ENCODE measurements around the gene MICAL3. TPM values are rescaled to one million over a fixed set of nuclear protein-coding genes. Genes with fewer than 3 reads are reported as not detected.
A peak's percentile ranks its signal among the peaks of the same experiment; 100 is the strongest.

Gene MICAL3
- total and polyA plus RNA-seq, 2 experiments from 2014 or later: 6.1 to 25.1 TPM

DNA sequence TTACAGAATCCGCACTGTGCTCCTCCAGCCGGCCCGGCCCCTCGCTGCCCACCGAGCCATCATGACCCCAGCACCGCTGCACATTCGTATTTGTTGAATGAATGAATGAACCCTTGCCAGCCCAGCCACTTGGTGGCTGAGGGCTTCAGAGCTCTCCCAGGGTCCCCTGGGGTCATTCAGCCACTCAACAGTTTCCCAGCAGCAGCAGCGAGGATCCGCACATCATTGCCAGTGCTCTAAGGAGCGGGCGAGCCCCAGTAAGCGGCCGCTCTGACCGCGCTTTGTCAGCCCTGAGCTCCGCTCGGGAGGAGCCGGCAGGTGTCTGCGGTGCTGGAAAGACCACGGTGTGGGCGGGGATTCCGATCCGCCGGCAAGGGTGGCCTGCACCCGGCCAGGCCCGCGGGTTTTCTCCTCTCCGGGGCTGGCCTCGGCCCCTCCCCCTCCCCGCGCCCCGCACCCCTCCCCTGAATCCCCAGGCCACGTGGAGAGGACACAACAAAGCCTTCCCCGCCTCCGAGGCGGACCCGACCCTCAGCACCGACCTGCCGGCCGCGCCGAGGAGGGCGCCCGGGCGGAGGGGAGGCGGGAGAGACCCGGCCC is 250.7 kb downstream of the MICAL3 start:
- peaks cover 12% of the 10 kb centered on the region for H3K79me2 ChIP-seq (ENCODE audit: insufficient read depth)
- no peak overlapping the region for H3K27ac ChIP-seq
- 5 to 7% methylated on average over 19 to 32 of the region's 47 CpGs for WGBS, 2 experiments (ENCODE audit: low coverage in 1 of 2, low lambda C conversion rate in 2 of 2, missing lambda C conversion rate in 2 of 2)
- peak overlapping the region; percentile 81 for H3K9ac ChIP-seq
- H3K4me2 ChIP-seq (ENCODE audit: unreplicated experiment): peak overlapping the region; percentile 99
- H3K27me3 ChIP-seq (replicated peaks; ENCODE audit: insufficient read depth): no peaks in the 10 kb centered on the region
- no peaks in the 10 kb centered on the region for H3F3A ChIP-seq (ENCODE audit: insufficient read depth)
- peak; percentile 66 for DNase-seq
- no peaks in the 10 kb centered on the region for H3K9me2 ChIP-seq (ENCODE audit: insufficient read depth)
- peak overlapping the region; percentile 80 for H2AFZ ChIP-seq
- H3K9me3 ChIP-seq (ENCODE audit: low read depth): no peaks in the 10 kb centered on the region
- in situ Hi-C loops (cut with MboI): no loop called here
- TF ChIP-seq EZH2phosphoT487 (IDR thresholded peaks at IDR 0.05; ENCODE audit: insufficient read depth, low read depth): no peak
- TF ChIP-seq EZH2 (IDR thresholded peaks at IDR 0.05; ENCODE audit: insufficient read depth, poor library complexity, severe bottlenecking): no peak
- H3K4me3 ChIP-seq: peak overlapping the region; percentile 84
- H3K36me3 ChIP-seq (ENCODE audit: low read depth): no peaks in the 10 kb centered on the region
- peaks cover 11% of the 10 kb centered on the region for H3K4me1 ChIP-seq (ENCODE audit: insufficient read depth)
- H4K20me1 ChIP-seq (ENCODE audit: insufficient read depth): no peaks in the 10 kb centered on the region

DNA sequence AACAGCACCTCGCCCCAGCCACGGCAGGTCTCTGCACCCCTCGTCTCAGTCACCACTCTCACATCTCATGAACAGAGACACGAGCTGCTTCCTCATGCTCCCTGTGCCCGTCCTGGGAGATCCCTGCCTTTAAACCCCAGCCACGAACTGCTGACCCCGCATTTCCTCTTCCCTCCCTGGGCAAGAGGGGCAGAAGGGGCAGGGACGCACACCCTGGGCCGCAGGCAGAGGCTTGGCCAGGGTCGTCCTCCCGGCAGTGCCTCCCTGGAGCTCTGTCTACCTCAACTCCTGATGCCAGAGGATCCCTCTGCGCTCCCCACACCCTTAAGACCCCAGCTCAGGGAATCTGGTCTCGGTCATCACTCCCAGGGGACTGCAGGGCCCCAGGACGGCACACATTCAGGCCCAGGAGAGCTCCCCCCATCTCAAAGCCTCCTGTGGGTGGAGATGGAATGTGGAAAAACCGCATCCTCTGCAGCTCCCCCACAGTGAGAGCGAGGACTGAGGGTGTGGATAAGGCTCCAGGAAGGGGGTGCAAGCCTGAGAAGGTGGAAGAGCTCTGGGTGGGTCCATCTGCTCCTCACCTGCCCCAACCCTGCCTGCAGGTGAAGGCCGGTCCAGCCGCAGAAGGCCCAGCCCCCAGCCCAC is 251.3 kb downstream of the MICAL3 start:
- H3K27ac ChIP-seq: no peak overlapping the region
- H3K4me2 ChIP-seq (ENCODE audit: unreplicated experiment): peak overlapping the region; percentile 99
- no peaks in the 10 kb centered on the region for H4K20me1 ChIP-seq (ENCODE audit: insufficient read depth)
- 56 to 61% methylated on average over 18 of the region's 18 CpGs for WGBS, 2 experiments (ENCODE audit: low coverage in 1 of 2, low lambda C conversion rate in 2 of 2, missing lambda C conversion rate in 2 of 2)
- in situ Hi-C loops (cut with MboI): no loop called here
- H3K9me3 ChIP-seq (ENCODE audit: low read depth): no peaks in the 10 kb centered on the region
- peak overlapping the region; percentile 81 for H3K9ac ChIP-seq
- H3K36me3 ChIP-seq (ENCODE audit: low read depth): no peaks in the 10 kb centered on the region
- peak overlapping the region; percentile 84 for H3K4me3 ChIP-seq
- DNase-seq: peak; percentile 52
- no peaks in the 10 kb centered on the region for H3K27me3 ChIP-seq (replicated peaks; ENCODE audit: insufficient read depth)
- TF ChIP-seq EZH2 (IDR thresholded peaks at IDR 0.05; ENCODE audit: insufficient read depth, poor library complexity, severe bottlenecking): no peak
- TF ChIP-seq EZH2phosphoT487 (IDR thresholded peaks at IDR 0.05; ENCODE audit: insufficient read depth, low read depth): no peak
- peaks cover 12% of the 10 kb centered on the region for H3K79me2 ChIP-seq (ENCODE audit: insufficient read depth)
- H3K4me1 ChIP-seq (ENCODE audit: insufficient read depth): peaks cover 11% of the 10 kb centered on the region
- no peaks in the 10 kb centered on the region for H3F3A ChIP-seq (ENCODE audit: insufficient read depth)
- no peaks in the 10 kb centered on the region for H3K9me2 ChIP-seq (ENCODE audit: insufficient read depth)
- H2AFZ ChIP-seq: peak overlapping the region; percentile 80; the same call in 1 of the 2 replicates

DNA sequence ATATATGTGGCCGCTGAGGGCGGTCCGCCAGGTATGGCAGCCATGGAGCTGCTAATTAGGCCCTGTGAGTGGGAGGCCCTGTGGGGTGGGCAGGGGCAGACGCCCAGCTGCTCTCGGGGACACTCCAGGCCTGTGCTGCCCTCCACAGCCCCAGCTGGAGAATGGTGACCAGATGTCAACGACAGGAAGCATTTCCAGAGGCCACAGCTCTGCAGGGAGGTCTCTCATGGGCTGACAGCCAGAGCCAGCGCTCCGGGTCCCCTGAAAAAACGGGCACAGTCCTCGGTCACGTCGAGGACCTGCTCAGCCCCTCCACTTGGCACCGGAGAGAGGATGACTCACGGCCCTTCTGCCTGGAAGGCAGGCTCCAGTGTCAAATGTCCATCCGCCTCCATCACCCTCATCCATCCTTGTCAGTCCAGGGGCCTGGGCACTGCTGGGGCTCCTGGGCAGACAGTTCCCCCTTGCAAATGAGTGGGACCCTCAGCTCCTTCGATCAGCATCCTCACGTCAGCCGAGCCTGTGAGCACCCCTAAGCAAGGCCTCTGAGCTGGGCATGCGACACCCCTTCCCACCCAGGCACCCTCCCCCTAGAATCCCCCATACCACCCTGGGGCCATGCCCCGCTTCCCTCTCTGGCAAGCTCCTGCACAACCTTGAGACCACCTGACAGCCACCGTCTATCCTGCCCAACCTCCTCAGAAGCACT is 252.0 kb downstream of the MICAL3 start:
- Histone ChIP-seq H3K9me3 (ENCODE audit: low read depth) (no peaks in the 10 kb centered on the region), H3K4me1 (ENCODE audit: insufficient read depth) (peaks cover 11% of the 10 kb centered on the region), H3K4me2 (ENCODE audit: unreplicated experiment) (no peak overlapping the region), H3K9ac (peak overlapping the region; percentile 81; the same call in 1 of the 2 replicates), H3K27me3 (replicated peaks; ENCODE audit: insufficient read depth) (no peaks in the 10 kb centered on the region), H3K79me2 (ENCODE audit: insufficient read depth) (peaks cover 16% of the 10 kb centered on the region), H3K27ac (no peak overlapping the region), H3K36me3 (ENCODE audit: low read depth) (no peaks in the 10 kb centered on the region), H3K9me2 (ENCODE audit: insufficient read depth) (no peaks in the 10 kb centered on the region), H3F3A (ENCODE audit: insufficient read depth) (no peaks in the 10 kb centered on the region), H3K4me3 (no peak overlapping the region), H2AFZ (no peak overlapping the region), H4K20me1 (ENCODE audit: insufficient read depth) (no peaks in the 10 kb centered on the region)
- DNase-seq: peak; percentile 23
- 76 to 79% methylated on average over 20 to 21 of the region's 21 CpGs for WGBS, 2 experiments (ENCODE audit: low coverage in 1 of 2, low lambda C conversion rate in 2 of 2, missing lambda C conversion rate in 2 of 2)
- no peak for TF ChIP-seq EZH2 (IDR thresholded peaks at IDR 0.05; ENCODE audit: insufficient read depth, poor library complexity, severe bottlenecking)
- in situ Hi-C loops (cut with MboI): no loop called here

DNA sequence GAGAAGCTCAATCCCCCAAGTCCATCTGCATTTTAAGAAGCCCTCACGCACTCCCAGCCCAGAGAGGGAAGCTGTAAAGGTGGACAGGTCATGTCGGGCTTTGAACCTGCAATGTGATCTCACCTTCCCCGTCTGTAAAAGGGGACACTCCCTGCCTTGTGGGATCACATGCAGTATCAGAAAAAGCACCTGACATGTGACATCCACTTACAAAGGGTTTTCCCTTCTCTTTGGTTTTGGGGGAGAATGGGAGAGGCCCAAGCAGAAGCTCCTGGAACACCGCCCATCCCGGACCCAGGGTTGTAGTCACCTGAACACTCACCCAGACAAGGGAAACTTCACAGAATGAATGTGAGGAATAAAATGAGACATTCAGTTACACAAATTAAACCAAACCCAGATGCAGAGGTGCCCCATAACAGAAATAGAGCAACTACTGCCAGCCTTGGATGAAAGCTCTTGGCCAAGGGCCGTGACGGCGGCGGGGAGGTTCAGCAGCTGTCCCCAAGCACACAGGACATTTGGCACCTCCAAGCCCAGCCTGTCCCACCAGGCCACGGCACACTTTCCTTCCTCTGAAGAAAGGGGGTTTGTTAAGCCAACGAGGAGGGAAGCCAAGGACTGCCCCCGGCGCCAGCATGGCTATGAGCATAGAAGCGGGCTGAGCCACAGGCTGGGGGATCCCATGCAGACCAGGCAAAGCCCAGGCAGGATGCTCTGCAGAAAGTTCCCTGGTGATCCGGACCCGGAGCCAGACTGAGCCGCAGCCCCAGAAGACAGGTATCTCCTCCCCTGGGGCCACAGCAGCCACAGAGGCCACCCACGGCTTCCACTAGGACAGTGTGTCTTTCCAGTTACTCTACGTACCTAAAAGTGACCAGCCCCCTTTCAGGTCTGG is 253.9 kb downstream of the MICAL3 start:
- peaks cover 25% of the 10 kb centered on the region for H3K79me2 ChIP-seq (ENCODE audit: insufficient read depth)
- whole genome bisulfite sequencing, 2 experiments (ENCODE audit: low coverage in 1 of 2, low lambda C conversion rate in 2 of 2, missing lambda C conversion rate in 2 of 2): 78 to 79% methylated on average over 19 of the region's 19 CpGs
- no peak overlapping the region for H3K27ac ChIP-seq
- H3K9me2 ChIP-seq (ENCODE audit: insufficient read depth): no peaks in the 10 kb centered on the region
- H3K9ac ChIP-seq: no peak overlapping the region
- no peaks in the 10 kb centered on the region for H3F3A ChIP-seq (ENCODE audit: insufficient read depth)
- no peak for DNase-seq
- no peaks in the 10 kb centered on the region for H3K9me3 ChIP-seq (ENCODE audit: low read depth)
- H3K4me1 ChIP-seq (ENCODE audit: insufficient read depth): peaks cover 11% of the 10 kb centered on the region
- H3K4me3 ChIP-seq: no peak overlapping the region
- TF ChIP-seq EZH2 (IDR thresholded peaks at IDR 0.05; ENCODE audit: insufficient read depth, poor library complexity, severe bottlenecking): no peak
- no peak for TF ChIP-seq EZH2phosphoT487 (IDR thresholded peaks at IDR 0.05; ENCODE audit: insufficient read depth, low read depth)
- H2AFZ ChIP-seq: no peak overlapping the region
- no peaks in the 10 kb centered on the region for H3K27me3 ChIP-seq (replicated peaks; ENCODE audit: insufficient read depth)
- in situ Hi-C loops (cut with MboI): no loop called here
- no peaks in the 10 kb centered on the region for H4K20me1 ChIP-seq (ENCODE audit: insufficient read depth)
- H3K4me2 ChIP-seq (ENCODE audit: unreplicated experiment): no peak overlapping the region
- no peaks in the 10 kb centered on the region for H3K36me3 ChIP-seq (ENCODE audit: low read depth)

Data from GM23248 (cell line).